Activated naive CD4-positive, alpha-beta T cell treated with anti-CD3 and anti-CD28 coated beads, Interleukin-2, amount 50 U/mL, for 16 hours (primary cell): ENCODE results near the gene CHMP4B.
"Not testable (repeated sequence)": the region's sequence is repeated elsewhere in the genome, so short reads cannot be mapped to it uniquely, and the experiment has no call there.

Source experiments
- DNase-seq: peaks from one replicate; pipeline ENCODE4 v3.0.0-alpha.2; 2020

The CHMP4B gene

GRCh38 chr20:33790566-33790965, 20.6 kb upstream of the CHMP4B start:
- no peak for DNase-seq

GRCh38 chr20:33791021-33791420, 20.1 kb upstream of the CHMP4B start:
- DNase-seq, result no peak

GRCh38 chr20:33791540-33791939, 19.6 kb upstream of the CHMP4B start:
- DNase-seq, result no peak

GRCh38 chr20:33791959-33792597, 19.1 kb upstream of the CHMP4B start:
- peak; percentile 50 for DNase-seq

- not testable (repeated sequence) for DNase-seq
These were observed 18.6 kb upstream of the CHMP4B start for GRCh38 chr20:33792598-33792989.

GRCh38 chr20:33793011-33793931, 17.9 kb upstream of the CHMP4B start:
- no peak for DNase-seq

GRCh38 chr20:33796263-33796906, 14.8 kb upstream of the CHMP4B start:
- no peak for DNase-seq

- no peak for DNase-seq
These were observed 14.1 kb upstream of the CHMP4B start for GRCh38 chr20:33796907-33797544.

GRCh38 chr20:33798444-33798843, 12.7 kb upstream of the CHMP4B start:
- DNase-seq, result no peak

GRCh38 chr20:33803921-33804337, 7.2 kb upstream of the CHMP4B start:
- DNase-seq, result no peak

GRCh38 chr20:33808388-33808787, 2.8 kb upstream of the CHMP4B start:
- DNase-seq, result no peak

- no peak for DNase-seq
These were observed 889 bp upstream of the CHMP4B start for GRCh38 chr20:33810259-33810658.

GRCh38 chr20:33811776-33812151, 616 bp downstream of the CHMP4B start:
- DNase-seq, result no peak

- no peak for DNase-seq
These were observed 1.2 kb downstream of the CHMP4B start for GRCh38 chr20:33812152-33812849.

GRCh38 chr20:33812908-33813462, 1.8 kb downstream of the CHMP4B start:
- no peak for DNase-seq

GRCh38 chr20:33814238-33814712, 3.1 kb downstream of the CHMP4B start:
- no peak for DNase-seq

GRCh38 chr20:33815671-33816070, 4.5 kb downstream of the CHMP4B start:
- DNase-seq, result no peak

- DNase-seq, result no peak
These were observed 5.0 kb downstream of the CHMP4B start for GRCh38 chr20:33816191-33816590.

GRCh38 chr20:33817411-33817810, 6.3 kb downstream of the CHMP4B start:
- no peak for DNase-seq

- DNase-seq, result no peak
These were observed 8.3 kb downstream of the CHMP4B start for GRCh38 chr20:33819456-33819855.

- no peak for DNase-seq
These were observed 9.2 kb downstream of the CHMP4B start for GRCh38 chr20:33820362-33820761.

- DNase-seq, result no peak
These were observed 10.2 kb downstream of the CHMP4B start for GRCh38 chr20:33821270-33821836.
